ENCODE data around the gene FSTL4.

DNA sequence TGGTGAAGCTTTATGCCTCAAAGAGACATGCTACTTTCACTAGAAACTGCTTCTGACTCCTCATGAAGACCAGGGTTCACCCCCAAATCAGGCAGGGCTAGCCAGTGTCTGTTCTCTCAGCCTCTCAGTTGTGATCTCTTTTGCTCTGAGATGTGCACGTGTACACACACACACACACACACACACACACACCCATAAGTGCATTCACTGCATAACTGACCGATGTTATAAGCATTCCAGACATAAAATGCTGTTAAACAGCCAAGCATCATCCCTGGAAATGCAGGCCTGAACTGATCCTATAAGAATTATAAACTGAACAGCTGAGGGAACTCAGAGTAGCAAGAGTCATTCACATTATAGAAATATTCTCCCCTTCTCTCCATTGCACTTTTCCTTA, 85.0 kb downstream of the FSTL4 start:
- TF ChIP-seq, protein P1, sequence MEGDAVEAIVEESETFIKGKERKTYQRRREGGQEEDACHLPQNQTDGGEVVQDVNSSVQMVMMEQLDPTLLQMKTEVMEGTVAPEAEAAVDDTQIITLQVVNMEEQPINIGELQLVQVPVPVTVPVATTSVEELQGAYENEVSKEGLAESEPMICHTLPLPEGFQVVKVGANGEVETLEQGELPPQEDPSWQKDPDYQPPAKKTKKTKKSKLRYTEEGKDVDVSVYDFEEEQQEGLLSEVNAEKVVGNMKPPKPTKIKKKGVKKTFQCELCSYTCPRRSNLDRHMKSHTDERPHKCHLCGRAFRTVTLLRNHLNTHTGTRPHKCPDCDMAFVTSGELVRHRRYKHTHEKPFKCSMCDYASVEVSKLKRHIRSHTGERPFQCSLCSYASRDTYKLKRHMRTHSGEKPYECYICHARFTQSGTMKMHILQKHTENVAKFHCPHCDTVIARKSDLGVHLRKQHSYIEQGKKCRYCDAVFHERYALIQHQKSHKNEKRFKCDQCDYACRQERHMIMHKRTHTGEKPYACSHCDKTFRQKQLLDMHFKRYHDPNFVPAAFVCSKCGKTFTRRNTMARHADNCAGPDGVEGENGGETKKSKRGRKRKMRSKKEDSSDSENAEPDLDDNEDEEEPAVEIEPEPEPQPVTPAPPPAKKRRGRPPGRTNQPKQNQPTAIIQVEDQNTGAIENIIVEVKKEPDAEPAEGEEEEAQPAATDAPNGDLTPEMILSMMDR (IDR thresholded peaks at IDR 0.05): no peak
- no peak for TF ChIP-seq EZH2 (IDR thresholded peaks at IDR 0.05; ENCODE audit: borderline replicate concordance, insufficient read depth, low read depth, low read length, poor library complexity, severe bottlenecking)

Measured in B cell (primary cell).